Measurements from ENCODE around the gene AKAP5. TPM values are rescaled to one million over a fixed set of nuclear protein-coding genes. Genes with fewer than 3 reads are reported as not detected.

Gene AKAP5
- total and polyA plus RNA-seq, 3 experiments from 2014 or later = 1.0 to 3.6 (median 3.1) TPM

DNA sequence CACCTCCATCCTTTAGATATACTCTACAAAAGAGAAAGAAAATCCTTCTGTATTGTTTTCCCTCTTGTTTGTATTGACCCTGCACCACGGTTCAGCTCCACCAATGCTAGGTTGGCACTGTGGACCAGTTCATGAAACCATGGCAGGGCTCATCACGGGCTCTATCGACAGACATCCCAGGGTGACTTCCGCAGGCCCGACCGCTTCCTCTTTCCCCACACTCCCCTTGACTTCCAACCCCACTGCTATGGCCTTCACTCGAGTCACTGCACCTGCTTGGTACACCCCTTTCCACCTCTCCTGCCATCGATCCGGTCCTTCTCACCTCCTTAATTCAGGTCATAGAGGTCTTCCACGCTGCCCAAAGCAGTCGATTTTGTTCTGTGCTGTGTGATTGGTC, 21.2 kb upstream of the AKAP5 start:
- Mint-ChIP-seq H3K27me3 (no peaks in the 10 kb centered on the region), H3K36me3 (peaks cover 15 to 37% (median 20%) of the 10 kb centered on the region in 3 donors), H3K27ac (peak overlapping the region in 7 of 8 donors; percentile 73 to 93 (median 89)), H3K4me1 (peaks cover 39 to 51% (median 50%) of the 10 kb centered on the region in 3 donors), H3K9me3 (no peaks in the 10 kb centered on the region), H3K4me3 (peak overlapping the region in 2 of 7 donors; percentile 4 to 29)
- ChIA-PET POLR2A (no interaction called here), CTCF (interaction anchor here (1.4 to 8.9 kb wide), 2 partner anchors 8 to 13 kb away, joined by 3 to 73 read pairs; no protein-coding TSS in a partner anchor)
- Histone ChIP-seq H3K36me3 (ENCODE audit: insufficient read depth, low read length) (peaks cover 11% of the 10 kb centered on the region), H3K4me1 (ENCODE audit: insufficient read depth, low read length) (peaks cover 22% of the 10 kb centered on the region), H3K27ac (ENCODE audit: low read depth, low read length) (no peak overlapping the region), H3K4me3 (ENCODE audit: low read length) (no peak overlapping the region), H3K9me3 (ENCODE audit: low read length) (no peaks in the 10 kb centered on the region), H3K27me3 (ENCODE audit: insufficient read depth, low read length, poor library complexity, severe bottlenecking) (no peaks in the 10 kb centered on the region)
- no peak for DNase-seq

DNA sequence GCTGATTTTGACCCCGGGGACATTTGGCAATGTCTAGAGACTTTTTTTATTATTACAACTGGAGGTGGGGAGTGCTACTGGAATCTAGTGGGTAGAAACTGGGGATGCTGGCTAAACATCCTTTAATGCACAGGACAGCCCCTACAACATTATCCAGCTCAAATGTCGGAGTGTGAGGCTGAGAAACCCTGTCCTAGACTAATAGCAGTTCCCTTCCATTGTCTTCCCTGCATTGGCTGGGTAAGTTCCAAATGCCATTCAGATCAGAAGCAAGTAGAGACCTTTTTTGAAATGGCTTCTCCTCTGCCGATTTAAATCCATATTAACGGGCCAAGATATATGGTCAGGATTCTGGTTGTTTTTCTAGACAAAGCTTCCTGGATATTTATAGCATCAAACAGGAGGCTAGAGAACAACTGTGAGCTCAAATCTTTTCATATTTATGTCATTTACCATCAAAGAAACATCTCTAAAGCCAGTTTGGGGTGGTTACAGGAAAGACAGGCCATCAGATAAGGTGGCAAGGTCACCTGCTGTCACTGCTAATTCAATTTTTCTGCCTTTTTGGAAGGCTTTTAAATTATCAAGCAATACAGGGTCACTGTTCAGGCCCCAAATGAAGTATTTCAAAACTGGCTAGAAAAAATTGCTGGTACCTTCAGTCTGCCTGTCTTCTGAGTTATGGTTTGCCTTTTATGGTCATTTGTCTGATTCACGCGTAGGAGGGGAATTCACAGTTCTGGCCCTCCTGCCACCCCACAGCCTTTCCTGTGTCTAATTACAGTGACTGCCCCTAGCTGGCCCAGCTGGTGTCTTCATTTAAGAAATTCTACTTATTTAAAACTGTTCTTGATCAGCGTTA, 20.1 kb upstream of the AKAP5 start:
- Histone ChIP-seq H3K27me3 (ENCODE audit: insufficient read depth, low read length, poor library complexity, severe bottlenecking) (no peaks in the 10 kb centered on the region), H3K27ac (ENCODE audit: low read depth, low read length) (peak overlapping the region; percentile 25), H3K9me3 (ENCODE audit: low read length) (no peaks in the 10 kb centered on the region), H3K4me3 (ENCODE audit: low read length) (no peak overlapping the region), H3K4me1 (ENCODE audit: insufficient read depth, low read length) (peaks cover 22% of the 10 kb centered on the region), H3K36me3 (ENCODE audit: insufficient read depth, low read length) (peaks cover 11% of the 10 kb centered on the region)
- Mint-ChIP-seq H3K27me3 (no peaks in the 10 kb centered on the region), H3K4me1 (peaks cover 42 to 57% (median 51%) of the 10 kb centered on the region in 3 donors), H3K36me3 (peaks cover 15 to 39% (median 19%) of the 10 kb centered on the region in 3 donors), H3K4me3 (peak overlapping the region in 6 of 7 donors; percentile 30 to 70 (median 64)), H3K9me3 (no peaks in the 10 kb centered on the region), H3K27ac (peak overlapping the region; percentile 73 to 96 (median 89))
- peak in 4 of 5 donors; percentile 20 to 66 (median 40) for DNase-seq
- CTCF ChIA-PET = interaction anchor here (0.9 to 8.9 kb wide), 4 partner anchors 9 to 192 kb away, joined by 3 to 73 read pairs (median 4); no protein-coding TSS in a partner anchor
- POLR2A ChIA-PET = no interaction called here

DNA sequence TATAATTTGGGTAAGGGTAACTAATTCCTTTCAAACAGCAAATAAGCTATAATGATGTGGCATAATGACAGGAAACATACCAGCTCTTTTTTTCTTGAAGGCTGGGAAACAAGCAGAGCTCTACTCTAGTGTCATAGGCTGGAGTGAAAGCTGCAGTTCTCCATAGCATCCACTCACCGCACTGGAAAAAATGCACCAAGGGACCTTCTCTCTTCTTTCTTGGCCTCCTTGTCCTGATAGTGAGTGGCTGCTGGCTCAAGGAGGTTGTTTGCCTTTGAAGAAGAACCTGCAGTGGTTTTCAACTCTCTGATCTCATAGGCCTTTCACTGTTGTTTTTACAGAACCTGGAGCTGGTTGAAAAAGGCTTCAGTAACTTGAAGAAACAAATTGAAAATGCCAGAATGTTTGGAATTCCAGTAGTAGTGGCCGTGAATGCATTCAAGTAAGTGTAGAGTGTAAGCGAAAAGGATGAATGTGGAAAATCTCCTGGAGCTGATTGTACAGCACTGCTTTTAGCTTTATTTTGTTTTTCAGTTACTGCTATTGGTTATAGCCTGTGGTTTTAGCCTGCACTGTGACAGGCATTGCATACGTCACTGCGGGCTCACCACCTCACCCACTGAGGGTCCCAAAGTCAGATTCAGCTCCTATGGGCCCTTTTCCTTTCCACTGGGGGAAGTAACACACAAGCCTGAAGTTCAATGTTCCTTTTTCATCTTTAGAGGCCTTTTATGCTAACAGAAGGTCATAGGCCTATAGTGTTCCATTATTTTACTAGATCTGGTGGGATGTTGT, 17.2 kb upstream of the AKAP5 start:
- Histone ChIP-seq H3K9me3 (ENCODE audit: low read length) (no peaks in the 10 kb centered on the region), H3K27ac (ENCODE audit: low read depth, low read length) (peak overlapping the region; percentile 6), H3K4me3 (ENCODE audit: low read length) (no peak overlapping the region), H3K4me1 (ENCODE audit: insufficient read depth, low read length) (peaks cover 22% of the 10 kb centered on the region), H3K36me3 (ENCODE audit: insufficient read depth, low read length) (peaks cover 6% of the 10 kb centered on the region), H3K27me3 (ENCODE audit: insufficient read depth, low read length, poor library complexity, severe bottlenecking) (no peaks in the 10 kb centered on the region)
- ChIA-PET POLR2A (interaction anchor here (0.6 to 1.6 kb wide), 4 partner anchors 12 to 26 kb away, joined by 3 to 6 read pairs (median 3); no protein-coding TSS in a partner anchor), CTCF (interaction anchor here (1.0 to 8.9 kb wide), 5 partner anchors 17 to 104 kb away, joined by 3 to 73 read pairs (median 3); partner anchors contain the start of gene AKAP5)
- H3K27me3 Mint-ChIP-seq = no peaks in the 10 kb centered on the region
- no peaks in the 10 kb centered on the region for H3K9me3 Mint-ChIP-seq
- H3K4me3 Mint-ChIP-seq = peak overlapping the region; percentile 6 to 78 (median 50)
- peaks cover 6 to 36% (median 13%) of the 10 kb centered on the region in 3 donors for H3K36me3 Mint-ChIP-seq
- H3K27ac Mint-ChIP-seq = peak overlapping the region; percentile 45 to 95 (median 92)
- DNase-seq = peak in 4 of 5 donors; percentile 17 to 82 (median 44)
- H3K4me1 Mint-ChIP-seq = peaks cover 48 to 68% (median 55%) of the 10 kb centered on the region in 3 donors

DNA sequence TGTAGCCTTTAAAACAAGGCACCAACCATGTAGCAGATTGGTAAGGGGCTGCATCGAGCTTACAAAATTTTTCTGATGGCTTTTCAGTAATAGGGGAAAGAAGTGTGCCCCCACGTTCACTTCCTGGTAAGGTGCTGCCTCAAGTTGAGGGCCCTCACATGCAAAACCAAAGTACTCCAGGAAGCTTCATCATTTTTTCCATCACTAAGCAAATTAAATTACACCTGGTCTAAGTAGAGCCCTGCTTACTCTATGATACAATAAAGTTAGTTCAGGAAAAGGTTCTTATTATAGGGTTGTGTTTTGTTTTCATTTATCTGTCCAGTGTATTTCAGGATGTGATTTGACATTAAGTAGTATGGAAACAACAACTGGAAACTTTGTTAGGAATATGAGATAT, 15.0 kb upstream of the AKAP5 start:
- Histone ChIP-seq H3K36me3 (ENCODE audit: insufficient read depth, low read length) (peaks cover 9% of the 10 kb centered on the region), H3K4me1 (ENCODE audit: insufficient read depth, low read length) (peaks cover 11% of the 10 kb centered on the region), H3K4me3 (ENCODE audit: low read length) (no peak overlapping the region), H3K27me3 (ENCODE audit: insufficient read depth, low read length, poor library complexity, severe bottlenecking) (no peaks in the 10 kb centered on the region), H3K27ac (ENCODE audit: low read depth, low read length) (no peak overlapping the region), H3K9me3 (ENCODE audit: low read length) (no peaks in the 10 kb centered on the region)
- Mint-ChIP-seq H3K4me1 (peaks cover 30 to 48% (median 35%) of the 10 kb centered on the region in 3 donors), H3K36me3 (peaks cover 0 to 50% (median 7%) of the 10 kb centered on the region in 3 donors), H3K27ac (peak overlapping the region; percentile 19 to 93 (median 56)), H3K9me3 (no peaks in the 10 kb centered on the region), H3K27me3 (no peaks in the 10 kb centered on the region), H3K4me3 (peak overlapping the region in 1 of 7 donors; percentile 27)
- CTCF ChIA-PET = interaction anchor here (0.8 to 8.9 kb wide), 3 partner anchors 13 to 61 kb away, joined by 3 to 73 read pairs (median 3); no protein-coding TSS in a partner anchor
- POLR2A ChIA-PET = no interaction called here
- no peak for DNase-seq

DNA sequence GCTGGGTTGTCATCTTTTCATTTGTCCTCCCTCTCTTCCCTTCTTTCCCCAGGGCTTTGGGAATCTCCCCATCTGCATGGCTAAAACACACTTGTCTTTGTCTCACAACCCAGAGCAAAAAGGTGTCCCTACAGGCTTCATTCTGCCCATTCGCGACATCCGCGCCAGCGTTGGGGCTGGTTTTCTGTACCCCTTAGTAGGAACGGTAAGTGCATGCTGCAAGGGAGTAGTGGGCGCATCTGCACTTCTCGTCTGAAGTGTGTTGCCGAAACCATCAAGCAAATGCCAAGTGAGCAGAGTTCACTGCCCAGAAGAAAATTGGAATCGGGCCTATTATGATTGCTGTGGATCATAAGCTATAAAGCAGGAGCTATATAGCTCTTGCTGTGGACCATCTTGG, 10.6 kb upstream of the AKAP5 start:
- CTCF ChIA-PET = no interaction called here
- no peaks in the 10 kb centered on the region for H3K9me3 ChIP-seq (ENCODE audit: low read length)
- Mint-ChIP-seq H3K27me3 (no peaks in the 10 kb centered on the region), H3K36me3 (peaks cover 3 to 52% (median 6%) of the 10 kb centered on the region in 3 donors), H3K4me3 (no peak overlapping the region), H3K27ac (peak overlapping the region in 3 of 8 donors; percentile 9 to 82 (median 63)), H3K4me1 (peaks cover 20 to 45% (median 32%) of the 10 kb centered on the region in 3 donors), H3K9me3 (no peaks in the 10 kb centered on the region)
- H3K4me1 ChIP-seq (ENCODE audit: insufficient read depth, low read length) = no peaks in the 10 kb centered on the region
- H3K27me3 ChIP-seq (ENCODE audit: insufficient read depth, low read length, poor library complexity, severe bottlenecking) = no peaks in the 10 kb centered on the region
- DNase-seq = no peak
- H3K36me3 ChIP-seq (ENCODE audit: insufficient read depth, low read length) = peaks cover 3% of the 10 kb centered on the region
- no peak overlapping the region for H3K4me3 ChIP-seq (ENCODE audit: low read length)
- POLR2A ChIA-PET = no interaction called here
- H3K27ac ChIP-seq (ENCODE audit: low read depth, low read length) = no peak overlapping the region

DNA sequence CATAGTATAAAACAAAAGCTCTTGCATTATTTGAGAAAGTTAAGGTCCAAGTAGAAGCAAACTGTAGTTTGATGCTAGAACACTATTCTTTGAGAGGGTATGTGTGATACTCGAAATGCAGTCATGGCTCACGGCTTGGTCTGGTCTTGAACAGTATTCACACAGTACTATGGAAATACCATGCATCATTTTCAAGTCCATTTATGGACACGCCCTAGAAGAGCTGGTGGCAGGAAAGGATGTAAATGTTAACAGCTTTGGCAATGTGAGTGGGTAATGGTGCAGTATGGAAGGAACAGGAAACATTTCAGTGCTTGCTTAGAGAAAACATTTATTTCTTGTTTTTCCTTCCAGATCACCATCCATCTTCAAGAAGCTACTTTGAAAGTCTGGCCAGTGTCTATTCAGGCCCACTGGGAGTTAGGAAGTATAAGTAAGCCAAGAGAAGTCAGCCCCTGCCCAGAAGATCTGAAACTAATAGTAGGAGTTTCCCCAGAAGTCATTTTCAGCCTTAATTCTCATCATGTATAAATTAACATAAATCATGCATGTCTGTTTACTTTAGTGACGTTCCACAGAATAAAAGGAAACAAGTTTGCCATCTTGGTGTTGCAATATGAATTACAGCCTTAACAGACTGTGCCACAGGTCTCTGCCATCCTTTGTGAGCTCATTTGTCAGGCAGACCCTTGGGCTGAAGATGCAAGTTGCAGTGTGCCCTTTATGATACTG, 5.7 kb upstream of the AKAP5 start:
- ChIA-PET CTCF (interaction anchor here (0.8 to 0.9 kb wide), 2 partner anchors 19 to 30 kb away, joined by 3 to 4 read pairs; no protein-coding TSS in a partner anchor), POLR2A (interaction anchor here (1.4 to 1.5 kb wide), 2 partner anchors 11 to 80 kb away, joined by 3 to 6 read pairs; no protein-coding TSS in a partner anchor)
- H3K27ac Mint-ChIP-seq = peak overlapping the region in 6 of 8 donors; percentile 0 to 70 (median 28)
- H3K27me3 ChIP-seq (ENCODE audit: insufficient read depth, low read length, poor library complexity, severe bottlenecking) = no peaks in the 10 kb centered on the region
- no peak overlapping the region for H3K27ac ChIP-seq (ENCODE audit: low read depth, low read length)
- no peaks in the 10 kb centered on the region for H3K4me1 ChIP-seq (ENCODE audit: insufficient read depth, low read length)
- no peaks in the 10 kb centered on the region for H3K9me3 Mint-ChIP-seq
- peaks cover 12 to 42% (median 39%) of the 10 kb centered on the region in 3 donors for H3K4me1 Mint-ChIP-seq
- no peak for DNase-seq
- H3K36me3 Mint-ChIP-seq = peaks cover 1 to 30% (median 3%) of the 10 kb centered on the region in 3 donors
- no peak overlapping the region for H3K4me3 ChIP-seq (ENCODE audit: low read length)
- H3K4me3 Mint-ChIP-seq = no peak overlapping the region
- no peaks in the 10 kb centered on the region for H3K27me3 Mint-ChIP-seq
- H3K9me3 ChIP-seq (ENCODE audit: low read length) = no peaks in the 10 kb centered on the region
- no peaks in the 10 kb centered on the region for H3K36me3 ChIP-seq (ENCODE audit: insufficient read depth, low read length)

DNA sequence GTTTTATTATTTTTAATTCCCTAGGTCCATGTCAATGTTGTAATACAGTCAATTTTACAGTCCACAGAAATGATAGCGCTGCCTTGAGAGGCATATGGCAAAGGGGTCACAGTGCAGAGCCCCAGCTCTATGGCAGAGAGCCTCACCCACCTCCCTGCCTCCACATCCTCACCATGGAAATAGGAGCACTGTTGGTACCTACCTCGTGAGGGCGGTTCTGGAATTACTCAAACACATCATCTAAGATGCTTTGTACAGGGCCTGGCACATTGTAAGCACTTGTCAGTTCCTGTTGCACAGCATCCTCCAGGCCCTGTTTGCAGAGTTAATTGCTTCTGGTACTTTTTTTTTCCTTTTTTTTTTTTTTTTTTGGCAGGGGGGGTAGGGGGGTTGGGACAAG, 4.1 kb upstream of the AKAP5 start:
- Mint-ChIP-seq H3K36me3 (peaks cover 1 to 20% (median 3%) of the 10 kb centered on the region in 3 donors), H3K27ac (peak overlapping the region in 5 of 8 donors; percentile 23 to 62 (median 42)), H3K9me3 (no peaks in the 10 kb centered on the region), H3K4me3 (no peak overlapping the region), H3K4me1 (peaks cover 21 to 50% (median 42%) of the 10 kb centered on the region in 3 donors), H3K27me3 (no peaks in the 10 kb centered on the region)
- Histone ChIP-seq H3K27me3 (ENCODE audit: insufficient read depth, low read length, poor library complexity, severe bottlenecking) (no peaks in the 10 kb centered on the region), H3K36me3 (ENCODE audit: insufficient read depth, low read length) (no peaks in the 10 kb centered on the region), H3K4me1 (ENCODE audit: insufficient read depth, low read length) (peaks cover 7% of the 10 kb centered on the region), H3K9me3 (ENCODE audit: low read length) (no peaks in the 10 kb centered on the region), H3K27ac (ENCODE audit: low read depth, low read length) (no peak overlapping the region), H3K4me3 (ENCODE audit: low read length) (no peak overlapping the region)
- POLR2A ChIA-PET = interaction anchor here (0.5 kb wide), 1 partner anchor 83 kb away, joined by 7 read pairs; no protein-coding TSS in a partner anchor
- CTCF ChIA-PET = interaction anchor here (1.0 to 1.5 kb wide), 2 partner anchors 17 to 31 kb away, joined by 3 read pairs; no protein-coding TSS in a partner anchor
- DNase-seq = no peak

Measured in CD8-positive, alpha-beta memory T cell (primary cell).